ENCODE measurements around the gene OGFOD1. TPM values are rescaled to one million over a fixed set of nuclear protein-coding genes. Genes with fewer than 3 reads are reported as not detected.

Gene OGFOD1
- total and polyA plus RNA-seq, 2 of the 13 experiments (the other 11 are each of a cell fraction or from before 2014, with no cell fraction given), result 35.2 to 81.3 TPM

DNA sequence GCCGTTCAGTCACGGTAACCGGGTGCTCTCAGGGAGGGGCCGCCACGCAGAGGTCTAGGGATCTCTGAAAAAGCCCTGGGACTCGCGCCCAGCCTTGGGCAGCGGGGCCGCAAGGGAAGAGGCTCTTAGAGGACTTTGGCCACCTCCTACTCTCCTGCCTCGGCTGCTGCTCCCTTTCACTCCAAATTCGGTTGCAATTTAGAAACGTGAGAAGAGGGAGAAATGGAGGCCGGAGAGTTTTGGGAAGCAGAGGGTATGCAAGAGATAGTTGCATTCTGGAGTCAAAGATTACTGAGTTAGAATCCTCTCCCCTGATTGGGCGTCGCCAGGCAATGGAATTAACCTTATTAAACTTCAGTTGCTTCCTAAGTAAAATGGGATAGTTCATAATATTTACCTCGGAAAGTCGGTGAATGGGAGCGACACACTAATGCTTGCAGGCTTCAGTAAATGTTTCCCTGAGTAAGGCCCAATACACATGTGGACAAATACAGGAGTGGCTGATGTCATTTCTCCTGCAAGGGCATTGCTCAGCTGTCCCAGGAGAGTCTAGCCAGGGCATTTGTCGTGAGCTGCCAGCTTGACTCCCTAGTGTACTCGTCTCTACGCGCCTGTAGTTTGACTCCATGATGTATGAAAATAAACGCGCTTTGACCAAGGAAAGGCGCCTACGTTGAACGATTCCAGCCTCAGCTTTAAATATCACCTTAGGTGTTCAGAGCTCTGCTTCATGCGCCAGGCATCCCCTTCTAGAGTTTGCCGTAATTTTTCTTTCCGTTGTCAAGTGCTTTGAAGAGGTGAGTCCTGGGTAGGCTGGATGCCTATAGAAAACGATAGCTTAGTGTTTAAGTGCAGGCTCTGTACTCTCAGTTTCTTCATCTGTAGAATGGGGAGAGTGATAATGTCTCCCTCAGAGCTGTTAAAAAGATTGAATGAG lies 667 bp downstream of the OGFOD1 start (continued):
- TF ChIP-seq PAWR (CRISPR knock-in tag; IDR thresholded peaks at IDR 0.05; ENCODE audit: borderline replicate concordance) (no peak), EEA1 (CRISPR knock-in tag; IDR thresholded peaks at IDR 0.05; ENCODE audit: borderline replicate concordance) (no peak), NCOA2 (CRISPR knock-in tag; IDR thresholded peaks at IDR 0.05) (peak; percentile 22; the same call in 1 of the 2 replicates), ZNF496 (CRISPR knock-in tag; IDR thresholded peaks at IDR 0.05; ENCODE audit: insufficient replicate concordance) (no peak), NAIF1 (CRISPR knock-in tag; IDR thresholded peaks at IDR 0.05; ENCODE audit: borderline replicate concordance) (no peak), REPIN1 (CRISPR knock-in tag; IDR thresholded peaks at IDR 0.05; ENCODE audit: borderline replicate concordance, low read depth) (peak; percentile 71; the same call in 1 of the 2 replicates), SMARCE1 (IDR thresholded peaks at IDR 0.05; ENCODE audit: borderline replicate concordance) (no peak), ZNF101 (CRISPR knock-in tag; IDR thresholded peaks at IDR 0.05; ENCODE audit: borderline replicate concordance, low read depth) (no peak), ZNF382 (CRISPR knock-in tag; IDR thresholded peaks at IDR 0.05; ENCODE audit: borderline replicate concordance) (no peak), ZNF292 (CRISPR knock-in tag; IDR thresholded peaks at IDR 0.05; ENCODE audit: borderline replicate concordance, low read depth) (peak; percentile 51; the same call in 1 of the 2 replicates), SIN3A (IDR thresholded peaks at IDR 0.05; ENCODE audit: borderline replicate concordance, low read depth, low read length) (peak; percentile 75; the same call in 1 of the 2 replicates), SIX4 (CRISPR knock-in tag; IDR thresholded peaks at IDR 0.05) (no peak), MXI1 (IDR thresholded peaks at IDR 0.05; ENCODE audit: borderline replicate concordance, low read depth, low read length) (peak; percentile 74; the same call in 1 of the 3 replicates), HNRNPUL1 (IDR thresholded peaks at IDR 0.05; ENCODE audit: low read depth, low read length) (no peak), PHF21A (CRISPR knock-in tag; IDR thresholded peaks at IDR 0.05) (no peak), POLR2A (IDR thresholded peaks at IDR 0.05; ENCODE audit: insufficient read depth in 1 of 2, low read depth in 2 of 2, low read length in 2 of 2) (peak in 1 of 2 experiments; percentile 68; a peak in 2 of 4 replicates), ZNF235 (CRISPR knock-in tag; IDR thresholded peaks at IDR 0.05; ENCODE audit: borderline replicate concordance) (no peak), MZF1 (CRISPR knock-in tag; IDR thresholded peaks at IDR 0.05; ENCODE audit: borderline replicate concordance) (peak; percentile 74; the same call in 1 of the 2 replicates), ZSCAN22 (CRISPR knock-in tag; IDR thresholded peaks at IDR 0.05) (no peak), ZFAT (CRISPR knock-in tag; conservative IDR thresholded peaks at IDR 0.05) (no peak), ZNF124 (CRISPR knock-in tag; IDR thresholded peaks at IDR 0.05) (0 out of 2 replicates have a peak, but pooled peaks have one; percentile 51), ZNF256 (CRISPR knock-in tag; conservative IDR thresholded peaks at IDR 0.05) (0 out of 2 replicates have a peak, but pooled peaks have one; percentile 26)
- TF ChIP-seq, protein P1, sequence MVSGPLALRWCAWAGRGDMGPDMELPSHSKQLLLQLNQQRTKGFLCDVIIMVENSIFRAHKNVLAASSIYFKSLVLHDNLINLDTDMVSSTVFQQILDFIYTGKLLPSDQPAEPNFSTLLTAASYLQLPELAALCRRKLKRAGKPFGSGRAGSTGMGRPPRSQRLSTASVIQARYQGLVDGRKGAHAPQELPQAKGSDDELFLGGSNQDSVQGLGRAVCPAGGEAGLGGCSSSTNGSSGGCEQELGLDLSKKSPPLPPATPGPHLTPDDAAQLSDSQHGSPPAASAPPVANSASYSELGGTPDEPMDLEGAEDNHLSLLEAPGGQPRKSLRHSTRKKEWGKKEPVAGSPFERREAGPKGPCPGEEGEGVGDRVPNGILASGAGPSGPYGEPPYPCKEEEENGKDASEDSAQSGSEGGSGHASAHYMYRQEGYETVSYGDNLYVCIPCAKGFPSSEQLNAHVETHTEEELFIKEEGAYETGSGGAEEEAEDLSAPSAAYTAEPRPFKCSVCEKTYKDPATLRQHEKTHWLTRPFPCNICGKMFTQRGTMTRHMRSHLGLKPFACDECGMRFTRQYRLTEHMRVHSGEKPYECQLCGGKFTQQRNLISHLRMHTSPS (CRISPR knock-in tag; IDR thresholded peaks at IDR 0.05; ENCODE audit: low read depth), result 0 out of 2 replicates have a peak, but pooled peaks have one; percentile 2
- TF ChIP-seq, protein P2, sequence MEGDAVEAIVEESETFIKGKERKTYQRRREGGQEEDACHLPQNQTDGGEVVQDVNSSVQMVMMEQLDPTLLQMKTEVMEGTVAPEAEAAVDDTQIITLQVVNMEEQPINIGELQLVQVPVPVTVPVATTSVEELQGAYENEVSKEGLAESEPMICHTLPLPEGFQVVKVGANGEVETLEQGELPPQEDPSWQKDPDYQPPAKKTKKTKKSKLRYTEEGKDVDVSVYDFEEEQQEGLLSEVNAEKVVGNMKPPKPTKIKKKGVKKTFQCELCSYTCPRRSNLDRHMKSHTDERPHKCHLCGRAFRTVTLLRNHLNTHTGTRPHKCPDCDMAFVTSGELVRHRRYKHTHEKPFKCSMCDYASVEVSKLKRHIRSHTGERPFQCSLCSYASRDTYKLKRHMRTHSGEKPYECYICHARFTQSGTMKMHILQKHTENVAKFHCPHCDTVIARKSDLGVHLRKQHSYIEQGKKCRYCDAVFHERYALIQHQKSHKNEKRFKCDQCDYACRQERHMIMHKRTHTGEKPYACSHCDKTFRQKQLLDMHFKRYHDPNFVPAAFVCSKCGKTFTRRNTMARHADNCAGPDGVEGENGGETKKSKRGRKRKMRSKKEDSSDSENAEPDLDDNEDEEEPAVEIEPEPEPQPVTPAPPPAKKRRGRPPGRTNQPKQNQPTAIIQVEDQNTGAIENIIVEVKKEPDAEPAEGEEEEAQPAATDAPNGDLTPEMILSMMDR (CRISPR knock-in tag; IDR thresholded peaks at IDR 0.05), result no peak
- TF ChIP-seq, protein P3, sequence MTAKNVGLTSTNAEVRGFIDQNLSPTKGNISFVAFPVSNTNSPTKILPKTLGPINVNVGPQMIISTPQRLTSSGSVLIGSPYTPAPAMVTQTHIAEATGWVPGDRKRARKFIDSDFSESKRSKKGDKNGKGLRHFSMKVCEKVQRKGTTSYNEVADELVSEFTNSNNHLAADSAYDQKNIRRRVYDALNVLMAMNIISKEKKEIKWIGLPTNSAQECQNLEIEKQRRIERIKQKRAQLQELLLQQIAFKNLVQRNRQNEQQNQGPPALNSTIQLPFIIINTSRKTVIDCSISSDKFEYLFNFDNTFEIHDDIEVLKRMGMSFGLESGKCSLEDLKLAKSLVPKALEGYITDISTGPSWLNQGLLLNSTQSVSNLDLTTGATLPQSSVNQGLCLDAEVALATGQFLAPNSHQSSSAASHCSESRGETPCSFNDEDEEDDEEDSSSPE (CRISPR knock-in tag; IDR thresholded peaks at IDR 0.05), result no peak; the same call in 1 of the 2 replicates

Data from HepG2 (cell line).